Measurements from ENCODE around the gene CBLL2. TPM values are rescaled to one million over a fixed set of nuclear protein-coding genes. Genes with fewer than 3 reads are reported as not detected.

Gene CBLL2
- total RNA-seq, 4 donors from 2014 or later, result not detected

DNA sequence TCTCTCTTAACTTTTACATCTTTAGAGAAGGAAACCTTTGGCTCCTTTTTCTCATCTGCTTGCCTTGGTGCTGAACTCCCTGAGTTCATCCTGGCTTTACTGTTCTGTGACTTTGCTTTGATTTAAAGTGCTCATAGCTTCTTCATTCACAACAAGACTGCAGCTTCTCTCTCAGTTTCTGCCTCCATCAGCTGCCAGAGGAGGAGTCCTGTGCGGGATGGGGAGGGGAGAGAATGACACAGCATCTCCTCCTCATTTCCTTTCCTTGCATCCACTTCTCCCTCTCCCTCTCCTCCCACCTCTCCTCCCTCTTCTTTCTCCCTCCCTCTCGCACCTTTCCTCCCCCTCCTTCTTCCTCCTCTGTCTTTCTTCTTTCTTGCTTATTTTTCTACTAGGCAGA lies 42.0 kb downstream of the CBLL2 start:
- 18 to 22% methylated on average over 2 of the region's 2 CpGs for WGBS, 2 donors
- TF ChIP-seq, protein P1, sequence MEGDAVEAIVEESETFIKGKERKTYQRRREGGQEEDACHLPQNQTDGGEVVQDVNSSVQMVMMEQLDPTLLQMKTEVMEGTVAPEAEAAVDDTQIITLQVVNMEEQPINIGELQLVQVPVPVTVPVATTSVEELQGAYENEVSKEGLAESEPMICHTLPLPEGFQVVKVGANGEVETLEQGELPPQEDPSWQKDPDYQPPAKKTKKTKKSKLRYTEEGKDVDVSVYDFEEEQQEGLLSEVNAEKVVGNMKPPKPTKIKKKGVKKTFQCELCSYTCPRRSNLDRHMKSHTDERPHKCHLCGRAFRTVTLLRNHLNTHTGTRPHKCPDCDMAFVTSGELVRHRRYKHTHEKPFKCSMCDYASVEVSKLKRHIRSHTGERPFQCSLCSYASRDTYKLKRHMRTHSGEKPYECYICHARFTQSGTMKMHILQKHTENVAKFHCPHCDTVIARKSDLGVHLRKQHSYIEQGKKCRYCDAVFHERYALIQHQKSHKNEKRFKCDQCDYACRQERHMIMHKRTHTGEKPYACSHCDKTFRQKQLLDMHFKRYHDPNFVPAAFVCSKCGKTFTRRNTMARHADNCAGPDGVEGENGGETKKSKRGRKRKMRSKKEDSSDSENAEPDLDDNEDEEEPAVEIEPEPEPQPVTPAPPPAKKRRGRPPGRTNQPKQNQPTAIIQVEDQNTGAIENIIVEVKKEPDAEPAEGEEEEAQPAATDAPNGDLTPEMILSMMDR (IDR thresholded peaks at IDR 0.05), result no peak
- no peak for TF ChIP-seq POLR2A (IDR thresholded peaks at IDR 0.05)
- TF ChIP-seq EP300 (IDR thresholded peaks at IDR 0.05), result no peak

GRCh38 chrX:22315151-22315550 lies 42.4 kb downstream of the CBLL2 start:
- Histone ChIP-seq H3K4me1 (no peaks in the 10 kb centered on the region), H3K27me3 (no peaks in the 10 kb centered on the region), H3K27ac (no peak overlapping the region), H3K9me3 (no peaks in the 10 kb centered on the region), H3K4me3 (no peak overlapping the region), H3K36me3 (no peaks in the 10 kb centered on the region)
- WGBS, 2 donors, result 44 to 66% methylated on average over 3 of the region's 3 CpGs
- TF ChIP-seq, protein P1 (IDR thresholded peaks at IDR 0.05), result no peak
- TF ChIP-seq EP300 (IDR thresholded peaks at IDR 0.05) (no peak), POLR2A (IDR thresholded peaks at IDR 0.05) (no peak)
- no peak for DNase-seq (ENCODE audit: low spot score in 2 of 2)

More for the DNA sequence above, 42.0 kb downstream of the CBLL2 start:
- Histone ChIP-seq H3K4me1 (no peaks in the 10 kb centered on the region), H3K27ac (no peak overlapping the region), H3K4me3 (no peak overlapping the region), H3K9me3 (no peaks in the 10 kb centered on the region), H3K36me3 (no peaks in the 10 kb centered on the region), H3K27me3 (no peaks in the 10 kb centered on the region)
- DNase-seq (ENCODE audit: low spot score in 2 of 2), result no peak

DNA sequence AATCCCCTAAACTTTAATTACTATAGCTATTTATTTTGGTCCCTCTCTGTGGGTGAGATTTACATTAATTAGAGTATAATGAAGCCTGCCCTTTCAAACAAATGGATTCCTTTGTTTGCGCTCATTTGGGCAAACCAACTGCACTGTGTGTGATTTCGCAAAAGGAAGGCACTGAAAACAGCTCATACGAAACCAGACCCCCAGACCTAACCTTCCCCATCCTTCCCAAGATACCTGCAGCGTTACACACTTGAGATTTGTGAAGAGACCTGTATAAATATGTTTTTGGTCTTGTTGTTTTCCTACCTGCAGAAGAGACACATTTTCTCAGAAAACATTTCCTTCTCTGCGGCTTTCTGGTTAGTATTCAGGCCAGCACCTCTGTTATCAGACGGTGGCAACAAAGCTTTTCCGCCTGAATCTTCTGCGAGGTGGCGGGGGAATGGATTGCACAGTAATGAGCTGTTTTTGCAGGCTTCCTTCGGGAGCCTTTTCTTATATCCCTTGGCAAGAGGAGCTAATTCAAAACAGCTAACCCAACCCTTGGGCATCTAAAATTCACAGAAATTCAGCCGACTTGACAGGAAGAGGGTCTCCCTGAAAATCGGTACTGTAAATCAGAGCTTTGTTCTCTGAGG lies 47.6 kb downstream of the CBLL2 start:
- no peak overlapping the region for H3K27ac ChIP-seq
- no peak overlapping the region for H3K4me3 ChIP-seq
- H3K4me1 ChIP-seq, result no peaks in the 10 kb centered on the region
- TF ChIP-seq EP300 (IDR thresholded peaks at IDR 0.05) (no peak), POLR2A (IDR thresholded peaks at IDR 0.05) (no peak)
- TF ChIP-seq, protein P1 (IDR thresholded peaks at IDR 0.05), result no peak
- H3K36me3 ChIP-seq, result no peaks in the 10 kb centered on the region
- 54 to 60% methylated on average over 12 of the region's 12 CpGs for WGBS, 2 donors
- no peak for DNase-seq (ENCODE audit: low spot score in 2 of 2)
- peaks cover 0 to 8% of the 10 kb centered on the region in 2 donors for H3K27me3 ChIP-seq
- no peaks in the 10 kb centered on the region for H3K9me3 ChIP-seq

DNA sequence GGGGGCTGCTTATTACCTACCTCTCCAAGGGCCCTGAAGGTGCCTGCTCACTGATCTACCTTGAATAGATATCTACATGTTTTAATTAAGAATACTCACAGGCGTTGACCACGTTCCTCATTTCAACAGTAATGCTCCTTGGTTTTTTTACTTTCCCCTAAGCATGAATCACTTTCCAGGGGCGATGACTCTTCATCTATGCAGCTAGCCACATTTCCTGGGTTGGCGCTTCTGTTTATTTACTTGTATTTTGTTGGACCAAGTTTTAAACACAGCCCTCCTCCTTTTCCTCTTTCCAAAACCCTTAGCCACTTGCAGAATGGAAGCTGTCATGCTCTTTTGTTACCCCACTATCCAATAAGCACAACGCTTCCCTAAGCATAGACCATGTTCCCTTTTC lies 50.8 kb downstream of the CBLL2 start:
- H3K36me3 ChIP-seq, result no peaks in the 10 kb centered on the region
- H3K4me1 ChIP-seq, result no peaks in the 10 kb centered on the region
- no peaks in the 10 kb centered on the region for H3K9me3 ChIP-seq
- no peak for DNase-seq (ENCODE audit: low spot score in 2 of 2)
- no peak overlapping the region for H3K27ac ChIP-seq
- H3K4me3 ChIP-seq, result no peak overlapping the region
- H3K27me3 ChIP-seq, result peaks cover 0 to 8% of the 10 kb centered on the region in 2 donors
- TF ChIP-seq, protein P1 (IDR thresholded peaks at IDR 0.05), result no peak
- TF ChIP-seq EP300 (IDR thresholded peaks at IDR 0.05) (no peak), POLR2A (IDR thresholded peaks at IDR 0.05) (no peak)
- WGBS, 2 donors, result 76 to 94% methylated on average over 5 of the region's 5 CpGs

Other genes starting within 250 kb of the CBLL2 start
- under 1 TPM in 2 of 4 donors, not detected in 2; under 0.01 TPM for gene PHEX, start 240.6 kb upstream of the CBLL2 start, total RNA-seq

Data from tibial nerve (tissue), 4 donors.